ENCODE results near the gene PSME3IP1.
A peak's percentile ranks its signal among the peaks of the same experiment; 100 is the strongest.
"Not testable (repeated sequence)": the region's sequence is repeated elsewhere in the genome, so short reads cannot be mapped to it uniquely, and the experiment has no call there.

PSME3IP1 gene

GRCh38 chr16:57123216-57123973 is 62.4 kb downstream of the PSME3IP1 start:
- DNase-seq (ENCODE audit: low read depth): no peak

DNA sequence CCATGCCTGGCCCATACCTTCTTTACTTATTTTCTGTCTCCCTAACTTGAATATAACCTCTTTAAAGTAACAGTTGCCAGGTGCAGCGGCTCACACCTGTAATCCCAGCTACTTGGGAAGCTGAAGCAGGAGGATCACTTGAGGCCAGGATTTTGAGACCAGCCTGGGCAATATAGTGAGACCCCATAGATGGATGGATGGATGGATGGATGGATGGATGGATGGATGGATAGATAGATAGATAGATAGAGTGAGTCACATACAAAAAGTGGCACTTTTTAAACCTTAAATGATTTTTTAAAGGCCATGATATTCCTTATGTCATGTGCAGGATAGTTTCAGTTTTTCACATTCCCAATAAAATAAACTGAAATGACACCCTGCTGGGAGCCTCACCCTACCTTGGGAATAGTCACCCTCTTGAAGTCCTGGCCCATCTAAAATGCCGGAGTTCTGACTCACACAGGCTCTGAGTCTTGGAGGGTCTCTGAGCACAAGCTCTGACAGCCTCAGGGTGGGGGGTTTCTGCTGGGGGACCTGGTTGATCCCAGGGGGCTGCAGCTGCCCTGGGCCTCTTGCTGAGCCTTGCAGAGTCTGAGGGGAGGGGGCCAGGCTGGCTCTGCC is 67.3 kb downstream of the PSME3IP1 start:
- no peak for DNase-seq (ENCODE audit: low read depth)

GRCh38 chr16:57115514-57116182 is 70.2 kb downstream of the PSME3IP1 start:
- DNase-seq (ENCODE audit: low read depth): no peak

DNA sequence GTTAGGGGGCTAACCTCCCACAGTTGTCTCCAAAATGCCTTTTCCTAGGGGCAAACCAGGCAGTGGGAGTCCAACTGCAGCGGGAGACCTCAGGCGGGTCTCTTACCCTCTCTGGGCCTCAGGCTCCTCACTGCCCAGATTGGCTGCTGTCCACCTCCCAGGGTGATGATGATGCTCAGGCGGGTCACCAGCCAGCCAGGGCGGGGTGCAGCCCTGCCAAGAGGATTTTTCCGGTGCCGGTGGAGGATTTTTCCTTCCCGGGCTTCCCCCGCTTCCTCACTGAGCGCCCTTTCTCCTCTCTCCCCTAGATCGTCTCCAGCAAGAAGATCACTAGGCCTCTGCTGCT is 70.7 kb downstream of the PSME3IP1 start:
- DNase-seq (ENCODE audit: low read depth): no peak

DNA sequence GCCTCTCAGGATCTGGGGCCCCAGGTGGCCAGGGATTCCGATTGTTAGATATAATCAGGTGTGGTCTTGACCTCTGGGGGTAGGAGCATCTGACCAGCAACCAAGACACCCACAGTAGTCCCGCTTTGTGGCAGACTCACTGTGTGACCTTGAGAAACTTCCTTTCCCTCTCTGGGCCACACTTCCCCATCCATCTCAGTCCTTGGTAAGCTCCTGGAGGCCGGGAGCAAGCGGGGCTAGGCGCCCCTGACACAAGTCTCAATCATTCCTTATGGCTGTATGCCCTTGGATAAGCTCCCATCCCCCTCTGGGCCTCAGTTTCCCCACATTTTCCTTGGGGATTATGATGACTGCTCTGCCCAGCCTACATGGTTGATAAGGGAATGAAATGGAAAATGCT is 72.2 kb downstream of the PSME3IP1 start:
- DNase-seq (ENCODE audit: low read depth): no peak

DNA sequence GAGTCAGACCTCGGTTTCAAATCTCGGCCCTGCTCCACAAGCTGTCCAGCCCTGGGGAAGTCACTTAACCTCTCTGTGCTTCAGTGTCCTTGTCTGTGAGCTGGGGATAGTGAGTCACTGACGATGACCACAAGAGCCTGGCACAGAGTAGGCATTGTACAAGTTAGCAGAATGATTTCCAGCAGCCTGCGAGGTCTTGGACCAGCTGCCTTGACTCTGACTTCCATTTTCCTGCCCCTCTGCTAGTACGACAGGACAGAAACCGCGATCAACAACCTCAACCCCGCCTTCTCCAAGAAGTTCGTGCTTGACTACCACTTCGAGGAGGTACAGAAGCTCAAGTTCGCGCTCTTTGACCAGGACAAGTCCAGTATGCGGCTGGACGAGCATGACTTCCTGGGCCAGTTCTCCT is 72.8 kb downstream of the PSME3IP1 start:
- DNase-seq (ENCODE audit: low read depth): peak; percentile 58

DNA sequence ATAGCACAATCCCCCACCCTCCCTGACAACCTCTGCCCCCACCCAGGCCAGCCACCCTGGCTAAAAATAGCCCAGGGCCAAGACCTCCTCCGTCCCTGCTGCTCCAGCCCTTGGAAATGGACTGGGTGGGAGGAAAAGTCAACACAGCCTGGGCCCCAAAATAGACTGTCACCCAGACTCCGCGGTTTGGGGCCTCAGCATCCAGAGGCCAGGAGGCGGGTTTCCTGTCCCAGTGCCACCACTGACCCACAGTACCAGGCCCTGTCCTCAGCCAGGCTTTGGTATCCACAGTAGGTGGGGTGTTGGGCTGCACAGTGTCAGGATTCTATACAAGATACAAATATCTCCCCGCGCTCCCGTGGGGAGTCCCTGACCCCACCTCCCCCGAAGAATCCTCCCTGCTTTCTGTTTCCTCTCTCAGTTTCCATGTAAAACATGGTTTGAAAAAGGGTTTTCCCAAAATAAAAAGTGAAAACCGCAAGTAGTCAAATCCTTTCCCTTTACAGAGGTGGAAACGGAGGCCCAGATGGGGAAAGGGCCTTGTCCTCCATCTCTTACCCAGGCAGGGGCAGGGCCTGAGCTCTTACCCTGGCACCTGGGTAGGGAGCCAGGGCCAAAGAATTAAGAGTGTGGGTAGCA is 73.3 kb downstream of the PSME3IP1 start:
- DNase-seq (ENCODE audit: low read depth): no peak

GRCh38 chr16:57111420-57111819 is 74.4 kb downstream of the PSME3IP1 start:
- DNase-seq (ENCODE audit: low read depth): no peak

GRCh38 chr16:57110937-57111336 is 74.9 kb downstream of the PSME3IP1 start:
- DNase-seq (ENCODE audit: low read depth): no peak

GRCh38 chr16:57109259-57110105 is 76.4 kb downstream of the PSME3IP1 start:
- DNase-seq (ENCODE audit: low read depth): not testable (repeated sequence)

- DNase-seq (ENCODE audit: low read depth): no peak
Observed at GRCh38 chr16:57108432-57108831, 77.4 kb downstream of the PSME3IP1 start.

GRCh38 chr16:57107321-57107922 is 78.4 kb downstream of the PSME3IP1 start:
- DNase-seq (ENCODE audit: low read depth): no peak

DNA sequence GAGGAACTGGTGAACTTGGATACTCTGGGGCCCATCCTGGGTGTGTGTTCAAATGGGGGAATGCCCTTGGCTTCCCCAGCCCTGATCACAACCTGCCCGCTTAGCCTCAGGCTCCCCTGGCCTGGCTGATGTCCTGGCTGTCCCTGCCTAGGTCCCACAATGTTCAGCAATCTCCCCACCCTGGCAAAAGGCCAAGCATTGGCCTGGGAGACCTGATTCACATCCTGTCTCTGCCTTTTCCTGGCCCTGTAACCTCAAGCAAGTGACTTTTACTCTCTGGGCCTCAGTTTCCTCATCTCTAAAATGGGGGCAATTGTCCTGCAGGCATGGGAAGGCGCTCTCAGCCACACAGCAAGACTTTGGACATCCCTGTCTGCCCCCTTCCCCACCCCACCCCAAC is 79.1 kb downstream of the PSME3IP1 start:
- DNase-seq (ENCODE audit: low read depth): no peak

GRCh38 chr16:57105184-57105583 is 80.7 kb downstream of the PSME3IP1 start:
- no peak for DNase-seq (ENCODE audit: low read depth)

DNA sequence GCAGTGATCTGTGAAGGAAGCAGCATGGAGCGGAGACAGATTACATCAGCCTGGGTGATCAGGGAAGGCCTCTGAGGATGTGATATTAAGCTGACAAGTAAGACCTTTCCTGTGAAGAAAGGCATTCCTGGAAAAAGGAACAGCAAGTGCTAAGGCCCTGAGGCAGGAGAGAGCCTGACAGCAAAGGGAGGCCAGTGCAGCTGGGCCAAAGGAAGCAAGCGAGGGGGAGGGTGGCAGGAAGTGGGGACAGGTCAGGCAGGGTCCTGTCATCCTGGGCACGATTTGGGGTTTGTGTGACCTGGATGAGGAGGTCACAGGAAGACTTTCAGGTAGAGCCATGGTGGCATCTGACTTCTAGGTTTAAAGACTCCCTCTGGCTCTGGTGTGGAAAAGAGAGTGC is 81.1 kb downstream of the PSME3IP1 start:
- no peak for DNase-seq (ENCODE audit: low read depth)

DNA sequence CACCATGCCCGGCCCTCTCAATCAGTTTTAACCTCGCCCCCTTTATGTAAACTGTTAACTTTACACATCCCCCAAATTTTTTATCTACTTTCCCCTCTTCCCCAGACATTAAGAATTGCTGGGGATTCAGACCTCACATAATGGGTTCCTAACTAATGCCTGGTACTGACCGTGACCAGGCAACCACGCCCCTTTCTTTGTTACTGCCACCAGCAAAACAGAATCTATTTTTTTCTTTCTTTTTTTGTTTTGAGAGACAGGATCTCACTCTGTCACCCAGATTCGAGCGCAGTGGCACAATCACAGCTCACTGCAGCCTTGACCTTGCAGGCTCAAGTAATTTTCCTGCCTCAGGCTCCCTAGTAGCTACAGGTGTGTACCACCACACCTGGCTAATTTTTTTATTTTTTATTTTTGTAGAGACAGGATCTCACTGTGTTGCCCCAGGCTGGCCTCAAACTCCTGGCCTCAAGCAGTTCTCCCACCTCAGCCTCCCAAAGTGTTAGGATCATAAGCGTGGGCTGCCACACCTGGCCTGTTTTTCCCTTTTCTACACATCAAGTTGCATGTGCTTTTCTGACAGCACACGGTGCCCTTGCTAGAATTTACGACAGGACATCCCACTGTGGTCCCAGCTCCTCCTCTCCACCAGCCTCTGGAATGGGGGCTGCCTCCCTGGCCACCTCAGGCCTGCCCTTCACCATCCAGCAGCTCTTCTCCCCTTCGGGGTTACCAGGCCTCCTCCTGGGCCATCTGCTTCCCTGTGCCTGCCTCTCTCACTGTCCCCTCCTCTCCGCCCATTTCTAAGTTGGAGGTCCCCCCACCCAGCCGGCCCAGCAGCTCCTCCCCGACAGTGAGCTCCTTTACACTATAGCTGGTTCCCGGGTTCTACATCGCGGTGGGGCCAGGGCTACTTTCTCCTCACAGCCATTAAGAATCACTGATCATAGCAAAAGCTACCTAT is 82.7 kb downstream of the PSME3IP1 start:
- no peak for DNase-seq (ENCODE audit: low read depth)

All from stromal cell of bone marrow (primary cell).